Measurements from ENCODE around the gene SAMM50. TPM values are rescaled to one million over a fixed set of nuclear protein-coding genes. Genes with fewer than 3 reads are reported as not detected.

SAMM50 gene
- total RNA-seq, 3 donors from 2014 or later: 37.7 to 52.0 (median 48.0) TPM

GRCh38 chr22:43998679-43999264 is 43.5 kb downstream of the SAMM50 start:
- no peaks in the 10 kb centered on the region for H3K4me1 ChIP-seq (ENCODE audit: low read depth)
- no peak for TF ChIP-seq CTCF (IDR thresholded peaks at IDR 0.05)
- peaks cover 3% of the 10 kb centered on the region for H3K36me3 ChIP-seq (ENCODE audit: low read depth)
- H3K9me3 ChIP-seq: no peaks in the 10 kb centered on the region
- ATAC-seq (no peak), DNase-seq (no peak)
- intact Hi-C loops (cut with DNase I, micrococcal nuclease): loop anchor here (10.0 kb wide), 3 partner anchors 76 to 626 kb away; no protein-coding TSS in a partner anchor
- no peak overlapping the region for H3K4me3 ChIP-seq

- ATAC-seq (no peak), DNase-seq (no peak)
- TF ChIP-seq CTCF (IDR thresholded peaks at IDR 0.05): no peak
- Histone ChIP-seq H3K4me3 (no peak overlapping the region), H3K4me1 (ENCODE audit: low read depth) (no peaks in the 10 kb centered on the region), H3K9me3 (no peaks in the 10 kb centered on the region), H3K36me3 (ENCODE audit: low read depth) (peaks cover 3% of the 10 kb centered on the region)
- intact Hi-C loops (cut with DNase I, micrococcal nuclease): loop anchor here (10.0 kb wide), 3 partner anchors 75 to 625 kb away; no protein-coding TSS in a partner anchor
Observed at GRCh38 chr22:43999378-43999777, 44.1 kb downstream of the SAMM50 start.

GRCh38 chr22:44000123-44000522 is 44.9 kb downstream of the SAMM50 start:
- Histone ChIP-seq H3K36me3 (ENCODE audit: low read depth) (peaks cover 3% of the 10 kb centered on the region), H3K4me1 (ENCODE audit: low read depth) (no peaks in the 10 kb centered on the region), H3K4me3 (no peak overlapping the region), H3K9me3 (no peaks in the 10 kb centered on the region)
- ATAC-seq: no peak
- no peak for TF ChIP-seq CTCF (IDR thresholded peaks at IDR 0.05)
- no peak for DNase-seq
- intact Hi-C loops (cut with DNase I, micrococcal nuclease): no loop called here

- intact Hi-C loops (cut with DNase I, micrococcal nuclease): no loop called here
- DNase-seq: no peak
- no peak for ATAC-seq
- Histone ChIP-seq H3K9me3 (no peaks in the 10 kb centered on the region), H3K4me3 (no peak overlapping the region), H3K36me3 (ENCODE audit: low read depth) (no peaks in the 10 kb centered on the region), H3K4me1 (ENCODE audit: low read depth) (no peaks in the 10 kb centered on the region)
- TF ChIP-seq CTCF (IDR thresholded peaks at IDR 0.05): no peak
Observed at GRCh38 chr22:44001521-44001920, 46.3 kb downstream of the SAMM50 start.

- no peak for TF ChIP-seq CTCF (IDR thresholded peaks at IDR 0.05)
- ATAC-seq: no peak
- intact Hi-C loops (cut with DNase I, micrococcal nuclease): no loop called here
- Histone ChIP-seq H3K36me3 (ENCODE audit: low read depth) (no peaks in the 10 kb centered on the region), H3K4me1 (ENCODE audit: low read depth) (no peaks in the 10 kb centered on the region), H3K4me3 (no peak overlapping the region), H3K9me3 (no peaks in the 10 kb centered on the region)
- DNase-seq: no peak
Observed at GRCh38 chr22:44002324-44002723, 47.1 kb downstream of the SAMM50 start.

GRCh38 chr22:44002997-44003396 is 47.8 kb downstream of the SAMM50 start:
- H3K4me1 ChIP-seq (ENCODE audit: low read depth): no peaks in the 10 kb centered on the region
- no peak overlapping the region for H3K4me3 ChIP-seq
- no peaks in the 10 kb centered on the region for H3K9me3 ChIP-seq
- ATAC-seq (no peak), DNase-seq (no peak)
- no peak for TF ChIP-seq CTCF (IDR thresholded peaks at IDR 0.05)
- H3K36me3 ChIP-seq (ENCODE audit: low read depth): no peaks in the 10 kb centered on the region
- intact Hi-C loops (cut with DNase I, micrococcal nuclease): no loop called here

Measured in mucosa of descending colon (tissue), 3 donors.